SU-DHL-6 (cell line): ENCODE measurements around the gene DHX29.

Experiments used
- CTCF ChIP-seq: fragments of 200-600 bp; sonication (generic); IDR thresholded peaks from one replicate; pipeline ENCODE4 v1.5.1; 2017; ENCODE audit warnings: antibody characterized with exemption, mild to moderate bottlenecking, low read length, moderate library complexity; ENCODE audit not compliant: insufficient read depth, poor library complexity, severe bottlenecking
- EZH2phosphoT487 ChIP-seq: fragments of 200-600 bp; sonication (generic), shearing (Covaris generic); conservative IDR thresholded peaks from 2 replicates; pipeline ENCODE4 v1.6.1; 2018; ENCODE audit warnings: mild to moderate bottlenecking, antibody characterized with exemption, low read length, moderate library complexity, mixed read lengths

GRCh38 chr5:55218967-55219366 is 88.5 kb downstream of the DHX29 start:
- TF ChIP-seq CTCF (no peak), EZH2phosphoT487 (no peak)
